Transverse colon (tissue), 4 donors: ENCODE data around the gene SMAD9. TPM values are rescaled to one million over a fixed set of nuclear protein-coding genes. Genes with fewer than 3 reads are reported as not detected.

Experiments
- DNase-seq: peaks from one replicate; pipeline ENCODE4 v3.0.0-alpha.2; 2019
- H3K27ac ChIP-seq, 4 donors: fragments of 200-600 bp; sonication (generic); 2 replicates each; pipeline ENCODE4 v1.5.1; 2016 to 2018; ENCODE audit warnings: inconsistent platforms in 4 of 4
- H3K27me3 ChIP-seq: fragments of 200-600 bp; sonication (generic); 2 replicates; pipeline ENCODE4 v1.5.1; 2017; ENCODE audit warnings: inconsistent platforms
- H3K36me3 ChIP-seq, 4 donors: fragments of 200-600 bp; sonication (generic); 2 replicates each; pipeline ENCODE4 v1.5.1; 2017 to 2019; ENCODE audit warnings: inconsistent platforms in 4 of 4
- H3K4me1 ChIP-seq, 4 donors: fragments of 200-600 bp; sonication (generic); 2 replicates each; pipeline ENCODE4 v1.5.1; 2017 to 2020; ENCODE audit warnings: inconsistent platforms in 4 of 4
- H3K4me3 ChIP-seq, 4 donors: fragments of 200-600 bp; sonication (generic); 1 replicate in 1 of 4; 2 replicates in 3 of 4; pipeline versions ENCODE4 v1.5.1 to v1.6.1; 2017 to 2019; ENCODE audit warnings: inconsistent platforms in 4 of 4
- H3K9me3 ChIP-seq, 2 donors: fragments of 200-600 bp; sonication (generic); 2 replicates each; pipeline ENCODE4 v1.5.1; 2017 to 2019; ENCODE audit warnings: inconsistent platforms in 2 of 2
- EP300 ChIP-seq: sonication (generic); formaldehyde crosslinking; IDR thresholded peaks from one replicate; pipeline ENCODE4 v1.6.1; 2017; ENCODE audit warnings: antibody characterized with exemption, low read depth
- POLR2A ChIP-seq: fragments of 450-650 bp; IDR thresholded peaks from one replicate; pipeline ENCODE4 v1.6.1; 2016; ENCODE audit warnings: antibody characterized with exemption, mild to moderate bottlenecking, moderate library complexity
- POLR2AphosphoS5 ChIP-seq, 3 donors: sonication (generic); formaldehyde crosslinking; IDR thresholded peaks; one replicate each; pipeline ENCODE4 v1.6.1; 2016; ENCODE audit warnings: antibody characterized with exemption in 3 of 3
- WGBS, 2 donors: methylation state at CpG; one replicate each; pipeline ENCODE4 v1.1.5; 2018; ENCODE audit warnings: low coverage in 1 of 2; 5-methylcytosine and 5-hydroxymethylcytosine counted together
- in situ Hi-C, 4 donors: fragments of 200-750 bp; cut with MboI; loops; one replicate each; pipeline versions ENCODE4 v1.15.0 to v1.15.1; 2017; ENCODE audit warnings: low sequenced_read_pairs in 3 of 4, low pct_ligation_motif_present in 1 of 4, low pct_unique_long_range_greater_than_20kb in 1 of 4
- intact Hi-C: fragments of 100-400 bp; cut with DNase I; formaldehyde crosslinking; loops from one replicate; pipeline ENCODE4 v1.15.1; 2023; ENCODE audit warnings: low total_unique reads
- total RNA-seq, 4 donors: library from RNA; depleted of rRNA; stranded (reverse); fragments of >200 nt; gene quantifications; one replicate each; pipeline ENCODE4 v1.1.0, GENCODE V29; 2016
- TF ChIP-seq, protein P1 (sequence below), 5 experiments: fragments of 200-600 bp in 3 of 5; fragments of 450-650 bp in 2 of 5; sonication (generic) in 3 of 5; IDR thresholded peaks; 1 replicate in 2 of 5; 2 replicates in 3 of 5; pipeline ENCODE4 v1.5.1; 2016 to 2017; ENCODE audit warnings: antibody characterized with exemption in 5 of 5, inconsistent platforms in 3 of 5, mild to moderate bottlenecking in 2 of 5, moderate library complexity in 1 of 5

The SMAD9 gene
- total RNA-seq, 4 donors from 2014 or later = 4.0 to 19.8 (median 9.8) TPM

DNA sequence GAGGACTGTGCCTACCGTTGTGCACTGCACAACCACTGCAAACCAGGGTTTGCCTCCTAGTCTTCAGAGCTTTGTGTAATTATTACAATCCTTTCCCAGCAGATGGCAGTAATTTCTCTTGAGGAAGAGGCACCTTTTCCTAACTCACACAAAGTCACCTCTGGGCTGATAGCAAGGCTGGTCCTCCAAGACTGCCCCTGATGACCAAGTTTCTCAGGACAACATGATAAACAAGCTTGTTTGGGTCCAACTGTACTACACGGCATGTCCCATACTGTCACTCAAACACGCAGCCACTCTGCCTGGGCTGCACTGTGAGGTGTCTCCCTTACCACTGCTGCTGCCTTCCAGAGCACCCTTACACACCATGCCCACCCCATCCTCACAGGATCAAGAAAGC is 61.7 kb downstream of the SMAD9 start:
- intact Hi-C loops (loop anchor here (10.0 kb wide), 1 partner anchor 137 kb away; the partner anchor contains the start of gene ALG5), in situ Hi-C loops (loop anchor here in 3 of 4 donors (5.0 to 25.0 kb wide), 3 partner anchors 107 to 129 kb away; partner anchors contain the start of gene ALG5 (in 1 of the 3))
- TF ChIP-seq POLR2AphosphoS5 (IDR thresholded peaks at IDR 0.05) = no peak
- TF ChIP-seq, protein P1, sequence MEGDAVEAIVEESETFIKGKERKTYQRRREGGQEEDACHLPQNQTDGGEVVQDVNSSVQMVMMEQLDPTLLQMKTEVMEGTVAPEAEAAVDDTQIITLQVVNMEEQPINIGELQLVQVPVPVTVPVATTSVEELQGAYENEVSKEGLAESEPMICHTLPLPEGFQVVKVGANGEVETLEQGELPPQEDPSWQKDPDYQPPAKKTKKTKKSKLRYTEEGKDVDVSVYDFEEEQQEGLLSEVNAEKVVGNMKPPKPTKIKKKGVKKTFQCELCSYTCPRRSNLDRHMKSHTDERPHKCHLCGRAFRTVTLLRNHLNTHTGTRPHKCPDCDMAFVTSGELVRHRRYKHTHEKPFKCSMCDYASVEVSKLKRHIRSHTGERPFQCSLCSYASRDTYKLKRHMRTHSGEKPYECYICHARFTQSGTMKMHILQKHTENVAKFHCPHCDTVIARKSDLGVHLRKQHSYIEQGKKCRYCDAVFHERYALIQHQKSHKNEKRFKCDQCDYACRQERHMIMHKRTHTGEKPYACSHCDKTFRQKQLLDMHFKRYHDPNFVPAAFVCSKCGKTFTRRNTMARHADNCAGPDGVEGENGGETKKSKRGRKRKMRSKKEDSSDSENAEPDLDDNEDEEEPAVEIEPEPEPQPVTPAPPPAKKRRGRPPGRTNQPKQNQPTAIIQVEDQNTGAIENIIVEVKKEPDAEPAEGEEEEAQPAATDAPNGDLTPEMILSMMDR (IDR thresholded peaks at IDR 0.05) = peak; percentile 44 to 55 (median 52)
- TF ChIP-seq POLR2A = no peak
- no peak for TF ChIP-seq EP300
- DNase-seq = no peak
- H3K27me3 ChIP-seq = no peaks in the 10 kb centered on the region
- 21 to 33% methylated on average over 3 of the region's 3 CpGs for WGBS, 2 donors
- H3K36me3 ChIP-seq = no peaks in the 10 kb centered on the region
- no peak overlapping the region for H3K4me3 ChIP-seq
- no peaks in the 10 kb centered on the region for H3K9me3 ChIP-seq
- no peak overlapping the region for H3K27ac ChIP-seq
- H3K4me1 ChIP-seq = peaks cover 0 to 6% (median 0%) of the 10 kb centered on the region in 4 donors

DNA sequence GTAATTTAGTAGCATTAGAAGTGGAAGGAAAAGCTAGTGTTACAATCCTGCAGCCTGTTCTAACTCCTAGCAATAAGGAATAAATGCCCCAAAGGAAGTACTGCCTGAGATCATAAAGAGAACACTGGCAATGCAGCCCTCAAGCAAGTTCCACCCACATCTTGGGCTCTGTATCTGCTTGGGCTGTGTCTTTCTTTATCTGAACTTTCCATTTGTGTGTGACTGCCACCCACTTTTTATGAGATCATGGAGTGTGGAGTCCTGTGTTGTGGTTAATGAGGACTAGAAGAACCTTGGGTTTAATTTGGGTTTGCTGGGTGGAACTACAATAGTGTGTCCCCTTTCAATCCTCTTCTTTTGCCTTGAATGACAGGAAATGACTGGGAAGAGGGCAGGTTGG is 62.8 kb downstream of the SMAD9 start:
- no peak for DNase-seq
- intact Hi-C loops = loop anchor here (10.0 kb wide), 1 partner anchor 138 kb away; the partner anchor contains the start of gene ALG5

DNA sequence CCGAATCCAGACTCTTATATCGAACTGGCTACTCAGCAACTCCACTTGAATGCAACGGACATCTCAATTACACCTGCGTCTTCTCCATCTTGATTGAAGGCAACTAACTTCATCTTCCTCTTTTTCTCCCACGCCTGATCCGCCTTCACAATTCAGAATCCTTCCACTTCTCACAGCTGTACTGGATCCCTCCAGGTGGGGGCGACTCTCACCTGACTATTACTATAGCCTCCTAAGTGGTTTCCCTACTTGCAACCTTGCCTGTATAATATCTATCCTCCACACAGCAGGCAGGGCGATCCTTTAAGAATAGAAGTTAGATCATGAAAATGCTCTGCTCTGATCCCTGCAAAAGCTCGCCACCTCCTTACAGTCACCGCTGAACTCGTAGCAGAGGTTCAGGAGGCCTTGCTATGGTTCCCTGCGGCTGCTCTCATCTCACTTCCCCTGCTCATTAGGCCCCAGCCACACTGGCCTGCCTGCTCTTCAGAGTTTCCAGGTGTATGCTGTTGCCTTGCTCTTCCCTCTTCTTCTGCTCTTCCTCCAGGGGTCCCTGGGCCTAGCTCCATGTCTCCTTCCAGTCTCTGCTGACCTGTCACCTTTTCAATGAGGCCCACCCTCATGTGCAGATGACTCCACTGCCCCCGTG is 69.1 kb downstream of the SMAD9 start:
- no peak overlapping the region for H3K27ac ChIP-seq
- peaks cover 0 to 5% (median 0%) of the 10 kb centered on the region in 4 donors for H3K36me3 ChIP-seq
- no peaks in the 10 kb centered on the region for H3K4me1 ChIP-seq
- H3K27me3 ChIP-seq = no peaks in the 10 kb centered on the region
- H3K9me3 ChIP-seq = no peaks in the 10 kb centered on the region
- intact Hi-C loops (loop anchor here (10.0 kb wide), 1 partner anchor 144 kb away; the partner anchor contains the start of gene ALG5), in situ Hi-C loops (loop anchor here in 2 of 4 donors (10.0 to 25.0 kb wide), 2 partner anchors 114 to 136 kb away; partner anchors contain the start of gene ALG5 (in 1 of the 2))
- no peak for TF ChIP-seq EP300
- TF ChIP-seq, protein P1 (IDR thresholded peaks at IDR 0.05) = peak in 2 of 5 experiments; percentile 20 to 29
- H3K4me3 ChIP-seq = no peak overlapping the region
- WGBS, 2 donors = 87 to 88% methylated on average over 12 to 13 of the region's 13 CpGs
- DNase-seq = peak; percentile 19

More for the DNA sequence above, 62.8 kb downstream of the SMAD9 start:
- Histone ChIP-seq H3K4me1 (peaks cover 0 to 6% (median 0%) of the 10 kb centered on the region in 4 donors), H3K9me3 (no peaks in the 10 kb centered on the region), H3K36me3 (no peaks in the 10 kb centered on the region), H3K4me3 (no peak overlapping the region), H3K27me3 (no peaks in the 10 kb centered on the region), H3K27ac (no peak overlapping the region)
- in situ Hi-C loops = loop anchor here in 3 of 4 donors (5.0 to 25.0 kb wide), 3 partner anchors 108 to 130 kb away; partner anchors contain the start of gene ALG5 (in 1 of the 3)
- TF ChIP-seq, protein P1 (IDR thresholded peaks at IDR 0.05) = no peak
- TF ChIP-seq POLR2A = no peak
- no peak for TF ChIP-seq EP300
- no peak for TF ChIP-seq POLR2AphosphoS5 (IDR thresholded peaks at IDR 0.05)

DNA sequence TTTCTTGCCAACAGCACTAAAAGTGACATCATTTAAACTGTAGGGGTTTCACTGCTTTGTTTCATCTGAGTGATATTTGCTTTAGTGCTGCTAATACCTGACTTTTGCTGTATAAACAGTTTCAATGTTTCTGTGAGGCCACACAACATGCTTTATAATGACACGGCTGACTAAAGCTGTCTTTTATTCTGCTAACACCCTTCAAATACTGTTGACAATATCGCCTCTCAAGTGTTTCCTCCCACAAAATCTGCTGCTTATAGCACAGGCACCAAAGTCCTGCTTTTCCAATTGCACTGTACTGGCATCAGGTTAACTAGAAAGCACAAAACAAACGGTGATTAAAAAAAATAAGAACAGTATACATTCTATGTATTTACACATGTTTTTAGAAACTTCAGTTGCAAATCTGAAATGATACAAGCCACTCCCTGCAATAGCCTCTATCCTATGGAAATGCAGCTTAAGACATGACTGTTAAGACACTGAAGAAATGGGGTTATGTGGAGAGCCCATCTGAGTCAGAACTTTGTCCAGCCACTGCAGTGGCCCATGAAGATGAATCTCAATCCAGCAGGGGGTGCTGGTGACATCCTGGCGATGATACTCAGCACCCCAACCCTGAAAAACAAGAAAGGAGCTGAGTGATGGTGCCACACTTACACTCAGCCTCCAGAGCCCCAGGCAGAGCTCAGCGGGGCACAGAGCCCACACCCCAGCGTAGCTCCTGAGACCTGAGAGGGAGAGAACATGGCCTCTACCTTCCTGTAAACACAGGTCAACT is 71.6 kb downstream of the SMAD9 start:
- H3K4me3 ChIP-seq = no peak overlapping the region
- in situ Hi-C loops = no loop called here
- intact Hi-C loops = no loop called here
- H3K27me3 ChIP-seq = no peaks in the 10 kb centered on the region
- no peaks in the 10 kb centered on the region for H3K4me1 ChIP-seq
- 68 to 77% methylated on average over 3 to 6 of the region's 6 CpGs for WGBS, 2 donors
- DNase-seq = no peak
- H3K27ac ChIP-seq = no peak overlapping the region
- peaks cover 0 to 12% (median 0%) of the 10 kb centered on the region in 4 donors for H3K36me3 ChIP-seq
- no peaks in the 10 kb centered on the region for H3K9me3 ChIP-seq
- TF ChIP-seq EP300 (no peak), POLR2AphosphoS5 (IDR thresholded peaks at IDR 0.05) (no peak)
- TF ChIP-seq, protein P1 (IDR thresholded peaks at IDR 0.05) = peak in 1 of 5 experiments; percentile 12
